Ramos (cell line): Measurements from ENCODE around the gene ARID3B.
"Not testable (repeated sequence)": the region's sequence is repeated elsewhere in the genome, so short reads cannot be mapped to it uniquely, and the experiment has no call there.

Source experiments
- in situ Hi-C: fragments of 300-500 bp; cut with MboI; formaldehyde crosslinking; loops from one replicate; pipeline ENCODE4 v1.14.3; 2022; ENCODE audit warnings: low sequenced_read_pairs; ENCODE audit not compliant: unreplicated experiment

Gene ARID3B, protein sequence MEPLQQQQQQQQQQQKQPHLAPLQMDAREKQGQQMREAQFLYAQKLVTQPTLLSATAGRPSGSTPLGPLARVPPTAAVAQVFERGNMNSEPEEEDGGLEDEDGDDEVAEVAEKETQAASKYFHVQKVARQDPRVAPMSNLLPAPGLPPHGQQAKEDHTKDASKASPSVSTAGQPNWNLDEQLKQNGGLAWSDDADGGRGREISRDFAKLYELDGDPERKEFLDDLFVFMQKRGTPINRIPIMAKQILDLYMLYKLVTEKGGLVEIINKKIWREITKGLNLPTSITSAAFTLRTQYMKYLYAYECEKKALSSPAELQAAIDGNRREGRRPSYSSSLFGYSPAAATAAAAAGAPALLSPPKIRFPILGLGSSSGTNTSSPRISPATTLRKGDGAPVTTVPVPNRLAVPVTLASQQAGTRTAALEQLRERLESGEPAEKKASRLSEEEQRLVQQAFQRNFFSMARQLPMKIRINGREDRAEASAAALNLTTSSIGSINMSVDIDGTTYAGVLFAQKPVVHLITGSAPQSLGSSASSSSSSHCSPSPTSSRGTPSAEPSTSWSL

GRCh38 chr15:74540761-74541493 lies at the start of gene ARID3B:
Gene ARID3B, plus strand, starts transcription at chr15:74541220. Its CDS starts 2,717 bp downstream, at chr15:74543937.
- in situ Hi-C loops: no loop called here

- in situ Hi-C loops: no loop called here
Observed at GRCh38 chr15:74496648-74497047, 44.4 kb upstream of the ARID3B start.

- in situ Hi-C loops: no loop called here
Observed at GRCh38 chr15:74497584-74497983, 43.4 kb upstream of the ARID3B start.

- in situ Hi-C loops: no loop called here
Observed at GRCh38 chr15:74499366-74499765, 41.7 kb upstream of the ARID3B start.

DNA sequence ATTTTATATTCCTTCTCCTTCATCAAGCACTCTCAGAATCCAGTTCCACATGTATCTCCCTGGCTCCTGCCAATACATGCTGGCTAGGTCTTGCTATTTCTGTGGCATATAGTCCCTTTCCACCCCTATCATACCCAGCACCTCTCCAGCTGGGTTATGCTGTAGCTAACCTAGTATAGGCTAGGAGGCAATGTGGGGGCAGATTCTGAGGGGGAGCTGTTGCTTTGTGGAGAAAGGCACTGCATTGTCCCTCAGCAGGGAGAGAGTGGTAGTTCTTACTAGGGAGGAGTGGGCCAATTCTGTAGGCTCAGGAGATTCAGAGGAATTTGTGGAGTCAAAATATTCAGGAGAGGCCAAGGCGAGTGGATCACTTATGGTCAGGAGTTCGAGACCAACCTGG lies 40.6 kb upstream of the ARID3B start:
- in situ Hi-C loops: no loop called here

GRCh38 chr15:74502301-74502700 lies 38.7 kb upstream of the ARID3B start:
- in situ Hi-C loops: no loop called here

- in situ Hi-C loops: no loop called here
Observed at GRCh38 chr15:74504418-74504817, 36.6 kb upstream of the ARID3B start.

DNA sequence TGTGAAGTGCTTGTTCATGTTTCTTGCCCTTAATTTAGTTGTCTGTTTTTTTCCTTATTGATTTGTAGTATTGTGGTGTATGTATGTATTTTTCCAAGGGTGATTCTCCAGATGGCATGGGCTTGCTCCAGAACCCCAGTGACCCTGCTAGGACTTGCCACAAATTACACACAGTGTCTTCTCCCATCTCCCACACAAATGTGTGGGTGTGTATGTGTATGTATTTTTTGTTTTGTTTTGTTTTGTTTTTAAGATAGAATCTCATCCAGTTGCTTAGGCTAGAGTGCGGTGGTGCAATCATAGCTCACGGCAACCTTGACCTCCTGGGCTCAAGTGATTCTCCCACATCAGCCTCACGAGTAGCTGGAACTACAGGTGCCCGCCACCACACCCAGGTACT lies 36.2 kb upstream of the ARID3B start:
- in situ Hi-C loops: no loop called here

GRCh38 chr15:74505837-74506514 lies 35.0 kb upstream of the ARID3B start:
- in situ Hi-C loops: no loop called here

- in situ Hi-C loops: no loop called here
Observed at GRCh38 chr15:74506515-74506840, 34.5 kb upstream of the ARID3B start.

- in situ Hi-C loops: no loop called here
Observed at GRCh38 chr15:74511583-74511982, 29.4 kb upstream of the ARID3B start.

DNA sequence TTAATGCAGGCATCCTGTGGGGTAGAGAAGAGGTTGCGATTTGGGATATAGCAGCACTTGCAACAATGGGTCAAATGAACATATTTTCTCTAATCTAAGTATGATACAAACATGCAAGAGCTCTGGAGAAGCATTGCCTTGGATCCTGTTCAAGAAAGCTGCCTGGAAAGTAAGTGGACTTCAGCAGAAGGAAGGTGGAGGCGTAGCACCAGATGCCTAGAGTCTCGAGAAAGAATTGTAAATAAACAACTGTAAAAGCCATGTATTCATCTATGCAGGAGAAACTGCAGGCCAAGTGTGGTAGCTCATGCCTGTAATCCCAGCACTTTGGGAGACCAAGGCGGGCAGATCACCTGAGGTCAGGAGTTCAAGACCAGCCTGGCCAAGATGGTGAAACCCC lies 27.0 kb upstream of the ARID3B start:
- in situ Hi-C loops: not testable (repeated sequence)

DNA sequence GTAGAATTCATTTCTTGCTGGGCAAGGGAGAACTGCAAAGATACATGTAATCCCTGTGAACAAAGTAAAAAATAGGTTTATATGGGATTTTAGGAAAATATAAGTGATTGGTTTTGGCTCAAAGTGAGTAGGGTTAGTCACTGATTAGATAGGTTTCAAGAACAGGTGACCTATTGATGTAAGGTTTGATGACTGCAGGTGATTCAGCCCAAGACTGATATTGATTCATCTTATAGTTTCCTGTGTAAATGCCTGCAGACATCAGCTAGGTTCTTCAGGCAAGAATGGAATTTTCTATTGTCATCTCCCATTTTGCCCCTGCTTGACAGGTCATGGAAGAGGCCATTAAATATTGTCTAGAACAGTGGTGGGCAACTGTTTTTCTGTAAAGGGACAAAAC lies 23.9 kb upstream of the ARID3B start:
- in situ Hi-C loops: no loop called here

DNA sequence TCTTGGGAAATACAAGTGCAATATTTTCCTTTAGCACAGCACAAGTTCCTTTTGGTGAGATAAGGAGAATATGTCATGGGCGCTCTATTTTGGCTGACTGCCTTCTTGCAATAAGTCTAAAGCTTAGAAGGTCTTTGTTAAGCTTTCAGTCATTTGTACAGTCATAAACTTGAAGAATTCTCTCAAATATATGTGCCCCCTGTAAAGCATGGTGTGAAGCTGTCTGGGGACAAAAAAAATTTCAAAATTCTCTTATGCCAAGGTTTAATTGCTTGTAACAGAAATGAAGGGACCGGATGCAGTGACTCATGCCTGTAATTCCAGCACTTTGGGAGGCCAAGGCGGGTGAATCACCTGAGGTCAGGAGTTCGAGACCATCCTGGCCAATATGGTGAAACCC lies 21.7 kb upstream of the ARID3B start:
- in situ Hi-C loops: no loop called here

GRCh38 chr15:74520407-74520806 lies 20.6 kb upstream of the ARID3B start:
- in situ Hi-C loops: no loop called here

DNA sequence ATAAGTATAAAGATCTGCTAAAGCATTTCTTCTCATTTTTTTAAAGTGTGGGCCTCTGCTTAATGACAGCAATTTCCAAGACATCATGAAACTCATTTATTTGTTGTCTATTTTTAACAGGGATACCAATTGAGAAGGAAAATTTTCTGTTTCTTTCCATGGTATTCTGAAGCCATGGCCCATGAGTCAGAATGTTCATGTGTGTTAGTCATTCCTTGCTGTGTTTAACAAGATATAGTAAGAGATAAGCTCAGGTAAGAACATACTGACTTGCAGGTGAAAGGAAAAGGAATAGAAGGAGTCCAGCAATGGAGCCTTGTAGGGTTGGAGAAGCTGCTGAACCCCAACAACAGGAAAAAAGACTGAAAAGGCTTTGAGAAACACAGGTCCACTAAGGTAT lies 17.0 kb upstream of the ARID3B start:
- in situ Hi-C loops: no loop called here

DNA sequence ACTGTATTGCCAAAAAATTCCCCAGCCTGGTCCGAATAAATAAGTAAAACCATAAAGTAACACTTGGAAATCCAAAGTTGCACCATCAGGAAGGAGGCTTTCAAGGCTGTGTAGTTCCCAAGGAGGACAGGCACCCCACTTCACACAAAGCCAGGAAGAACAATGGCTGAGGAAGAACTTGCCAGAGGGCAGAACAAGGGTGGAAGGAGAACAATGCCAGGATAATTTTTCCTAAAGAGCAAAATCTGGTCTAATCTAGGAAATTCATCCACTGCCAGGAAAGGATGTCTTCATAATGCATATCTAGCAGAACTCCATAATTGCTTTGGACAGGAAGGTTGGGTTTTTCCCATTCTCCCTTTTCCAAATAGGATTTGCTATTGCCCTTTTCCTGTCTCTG lies 15.7 kb upstream of the ARID3B start:
- in situ Hi-C loops: no loop called here

GRCh38 chr15:74525945-74526344 lies 15.1 kb upstream of the ARID3B start:
- in situ Hi-C loops: no loop called here

DNA sequence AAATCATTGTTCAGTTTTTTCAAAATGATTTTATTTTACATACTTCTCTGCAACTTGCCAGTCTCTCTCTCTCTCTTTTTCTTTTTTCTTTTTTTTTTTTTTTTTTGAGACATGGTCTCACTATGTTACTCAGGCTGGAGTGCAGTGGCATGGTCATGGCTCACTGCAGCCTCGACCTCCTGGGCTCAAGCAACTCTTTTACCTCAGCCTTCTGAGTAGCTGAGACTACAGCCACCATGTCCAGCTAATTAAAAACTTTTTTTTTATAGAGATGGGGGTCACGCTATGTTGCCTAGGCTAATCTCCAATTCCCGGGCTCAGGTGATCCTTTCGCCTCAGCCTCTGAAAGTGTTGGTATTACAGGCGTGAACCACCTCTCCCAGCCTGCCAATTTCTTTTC lies 12.1 kb upstream of the ARID3B start:
- in situ Hi-C loops: no loop called here

GRCh38 chr15:74529921-74530320 lies 11.1 kb upstream of the ARID3B start:
- in situ Hi-C loops: no loop called here

GRCh38 chr15:74530771-74531143 lies 10.3 kb upstream of the ARID3B start:
- in situ Hi-C loops: no loop called here
